HCT116 (cell line): ENCODE data around the gene THSD4. TPM values are rescaled to one million over a fixed set of nuclear protein-coding genes. Genes with fewer than 3 reads are reported as not detected.

Experiments used
- ATAC-seq: fragments of 200-7000 bp; cut with Tn5 transposase; 2 replicates; pipeline ENCODE4 v1.9.1; 2020; ENCODE audit warnings: mild to moderate bottlenecking, moderate library complexity
- BruUV-seq: library from RNA; stranded (reverse); fragments of 400-500 nt; replicated peaks from 2 replicates; lab custom pipeline; 2021; lab: Mats Ljungman, UMichigan
- CTCF ChIA-PET: fragments of 300-600 bp; sonication (Branson Sonifier 250); formaldehyde crosslinking; loops from one replicate; lab custom pipeline; 2021; ENCODE audit warnings: antibody characterized with exemption; lab: Charles Lee
- POLR2A ChIA-PET: fragments of 300-600, 350-600 bp; sonication (Branson Sonifier 250); formaldehyde crosslinking; loops from one replicate; lab custom pipeline; 2021; ENCODE audit warnings: antibody characterized with exemption; lab: Charles Lee
- RAD21 ChIA-PET, 2 experiments: fragments of 300-600 bp; sonication (Branson Sonifier 250); formaldehyde crosslinking; loops; one replicate each; lab custom pipeline; 2023; ENCODE audit warnings: low total read pairs in 2 of 2; ENCODE audit not compliant: uncharacterized antibody in 2 of 2, unreplicated experiment in 2 of 2, low non-redundant PET in 1 of 2; lab: Charles Lee
- DNase-seq: peaks from one replicate; pipeline ENCODE4 v3.0.0-alpha.2; 2010; ENCODE audit warnings: low read depth, low spot score
- H2AFZ ChIP-seq: fragments of 200-600 bp; shearing (Covaris generic), sonication (generic); 2 replicates; pipeline ENCODE4 v1.6.1; 2017; ENCODE audit warnings: low read depth, mixed run types, mixed read lengths, antibody characterized with exemption, low read length; ENCODE audit not compliant: poor library complexity, severe bottlenecking
- H3K27ac ChIP-seq: 2 replicates; pipeline ENCODE4 v1.5.1; 2012; ENCODE audit warnings: low read depth, low read length
- H3K27me3 ChIP-seq: fragments of 200-600 bp; sonication (generic); 2 replicates; pipeline ENCODE4 v1.6.1; 2016; ENCODE audit warnings: mixed run types, low read length, mixed read lengths; ENCODE audit not compliant: insufficient read depth
- H3K36me3 ChIP-seq, 2 experiments: fragments of 200-500 bp in 1 of 2; fragments of 200-600 bp in 1 of 2; sonication (Bioruptor generic) in 1 of 2; sonication (generic) in 1 of 2; 2 replicates each; pipeline versions ENCODE4 v1.5.1 to v1.6.1; 2014 to 2016; ENCODE audit warnings: low read length in 2 of 2, inconsistent platforms in 1 of 2, mixed read lengths in 1 of 2, mixed run types in 1 of 2; ENCODE audit not compliant: insufficient read depth in 2 of 2, control insufficient read depth in 1 of 2
- H3K4me1 ChIP-seq, 2 experiments: fragments of 200-600 bp in 1 of 2; sonication (generic) in 1 of 2; 2 replicates each; pipeline versions ENCODE4 v1.5.1 to v1.6.1; 2012 to 2017; ENCODE audit warnings: low read length in 2 of 2, inconsistent platforms in 1 of 2, mild to moderate bottlenecking in 1 of 2, mixed read lengths in 1 of 2, mixed run types in 1 of 2, moderate library complexity in 1 of 2; ENCODE audit not compliant: insufficient read depth in 2 of 2, control insufficient read depth in 1 of 2
- H3K4me2 ChIP-seq: fragments of 200-600 bp; sonication (generic); 2 replicates; pipeline ENCODE4 v1.6.1; 2017; ENCODE audit warnings: mixed run types, low read length, mixed read lengths
- H3K4me3 ChIP-seq, 2 experiments: fragments of 200-600 bp in 1 of 2; sonication (generic) in 1 of 2; replicated peaks in 1 of 2; 2 replicates each; pipeline ENCODE4 v1.5.1; 2011 to 2016; ENCODE audit warnings: low read length in 2 of 2, control low read depth in 1 of 2, low read depth in 1 of 2, mild to moderate bottlenecking in 1 of 2, mixed read lengths in 1 of 2, mixed run types in 1 of 2
- H3K79me2 ChIP-seq: fragments of 200-600 bp; sonication (generic); 2 replicates; pipeline ENCODE4 v1.6.1; 2017; ENCODE audit warnings: mild to moderate bottlenecking, mixed run types, low read length, moderate library complexity, mixed read lengths; ENCODE audit not compliant: insufficient read depth
- H3K9ac ChIP-seq: fragments of 200-600 bp; sonication (generic); 2 replicates; pipeline ENCODE4 v1.6.1; 2016; ENCODE audit warnings: low read length, mixed read lengths
- H3K9me2 ChIP-seq: fragments of 200-600 bp; sonication (generic), shearing (Covaris generic); 2 replicates; pipeline ENCODE4 v1.6.1; 2017; ENCODE audit warnings: mixed run types, mild to moderate bottlenecking, moderate library complexity; ENCODE audit not compliant: insufficient read depth
- H3K9me3 ChIP-seq, 2 experiments: fragments of 200-500 bp in 1 of 2; fragments of 200-600 bp in 1 of 2; sonication (Bioruptor generic) in 1 of 2; sonication (generic) in 1 of 2; 2 replicates each; pipeline ENCODE4 v1.6.1; 2014 to 2017; ENCODE audit warnings: low read length in 2 of 2, mixed read lengths in 2 of 2, inconsistent platforms in 1 of 2, low read depth in 1 of 2, mild to moderate bottlenecking in 1 of 2, mixed run types in 1 of 2, moderate library complexity in 1 of 2; ENCODE audit not compliant: control insufficient read depth in 1 of 2, insufficient read depth in 1 of 2
- H4K20me1 ChIP-seq: fragments of 200-600 bp; sonication (generic), shearing (Covaris generic); 2 replicates; pipeline ENCODE4 v1.6.1; 2017; ENCODE audit warnings: mixed run types, mild to moderate bottlenecking, moderate library complexity; ENCODE audit not compliant: insufficient read depth
- ATF3 ChIP-seq: IDR thresholded peaks from 2 replicates; pipeline ENCODE4 v1.6.1; 2012
- CEBPB ChIP-seq: IDR thresholded peaks from 2 replicates; pipeline ENCODE4 v1.6.1; 2012; ENCODE audit warnings: low read depth
- EGR1 ChIP-seq: IDR thresholded peaks from 2 replicates; pipeline ENCODE4 v1.6.1; 2012; ENCODE audit warnings: low read depth
- EZH2phosphoT487 ChIP-seq: fragments of 200-600 bp; IDR thresholded peaks from 2 replicates; pipeline ENCODE4 v1.6.1; 2018; ENCODE audit warnings: antibody characterized with exemption, borderline replicate concordance
- POLR2AphosphoS5 ChIP-seq: IDR thresholded peaks from 2 replicates; pipeline ENCODE4 v1.6.1; 2011; ENCODE audit warnings: mild to moderate bottlenecking, low read depth, low read length, moderate library complexity
- REST ChIP-seq: IDR thresholded peaks from 2 replicates; pipeline ENCODE4 v1.6.1; 2012; ENCODE audit warnings: low read depth
- SIN3A ChIP-seq: IDR thresholded peaks from 2 replicates; pipeline ENCODE4 v1.6.1; 2012; ENCODE audit warnings: low read depth
- SRF ChIP-seq: IDR thresholded peaks from 2 replicates; pipeline ENCODE4 v1.6.1; 2012; ENCODE audit warnings: low read depth
- YY1 ChIP-seq: IDR thresholded peaks from 2 replicates; pipeline ENCODE4 v1.6.1; 2011; ENCODE audit warnings: low read length, low read depth, moderate library complexity, mild to moderate bottlenecking; ENCODE audit not compliant: insufficient replicate concordance; ENCODE audit errors: extremely low read depth
- intact Hi-C: fragments of 100-400 bp; cut with micrococcal nuclease; formaldehyde crosslinking; loops from 2 replicates; pipeline ENCODE4 v1.10.0; 2022
- total RNA-seq: library from RNA; stranded (reverse); gene quantifications from one replicate; pipeline ENCODE4 v1.2.1, GENCODE V29; 2021; ENCODE audit not compliant: unreplicated experiment
- TF ChIP-seq, protein P1 (sequence below): IDR thresholded peaks from 2 replicates; pipeline ENCODE4 v1.6.1; 2011; ENCODE audit warnings: mild to moderate bottlenecking, low read length, moderate library complexity; ENCODE audit not compliant: insufficient replicate concordance; ENCODE audit errors: extremely low read depth
- TF ChIP-seq, protein P2 (sequence below), 3 experiments: fragments of 200-600 bp in 1 of 3; sonication (generic) in 1 of 3; IDR thresholded peaks in 2 of 3; conservative IDR thresholded peaks in 1 of 3; 2 replicates each; pipeline ENCODE4 v1.5.1; 2012 to 2017; ENCODE audit warnings: low read depth in 2 of 3, low read length in 2 of 3, antibody characterized with exemption in 1 of 3, borderline replicate concordance in 1 of 3, control low read depth in 1 of 3, mild to moderate bottlenecking in 1 of 3, mixed read lengths in 1 of 3, mixed run types in 1 of 3, moderate library complexity in 1 of 3; ENCODE audit not compliant: insufficient read depth in 1 of 3

Gene THSD4
- total RNA-seq, 1 experiment from 2014 or later: 30.5 TPM

GRCh38 chr15:71674354-71674753 lies 559.1 kb downstream of the THSD4 start:
- POLR2A ChIA-PET: no interaction called here
- H3K4me2 ChIP-seq: no peak overlapping the region
- no peak for DNase-seq
- CTCF ChIA-PET: no interaction called here
- no peak overlapping the region for H2AFZ ChIP-seq
- H3K27ac ChIP-seq: no peak overlapping the region
- intact Hi-C loops: no loop called here
- H3K9me3 ChIP-seq: no peaks in the 10 kb centered on the region
- peaks cover 11 to 18% of the 10 kb centered on the region in 2 experiments for H3K4me1 ChIP-seq
- no peak overlapping the region for H3K4me3 ChIP-seq
- H4K20me1 ChIP-seq: no peaks in the 10 kb centered on the region
- ATAC-seq: no peak
- no TSS peak for BruUV-seq
- H3K27me3 ChIP-seq: no peaks in the 10 kb centered on the region
- H3K9ac ChIP-seq: no peak overlapping the region
- no peak for TF ChIP-seq SIN3A
- TF ChIP-seq SRF: no peak
- TF ChIP-seq, protein P1, sequence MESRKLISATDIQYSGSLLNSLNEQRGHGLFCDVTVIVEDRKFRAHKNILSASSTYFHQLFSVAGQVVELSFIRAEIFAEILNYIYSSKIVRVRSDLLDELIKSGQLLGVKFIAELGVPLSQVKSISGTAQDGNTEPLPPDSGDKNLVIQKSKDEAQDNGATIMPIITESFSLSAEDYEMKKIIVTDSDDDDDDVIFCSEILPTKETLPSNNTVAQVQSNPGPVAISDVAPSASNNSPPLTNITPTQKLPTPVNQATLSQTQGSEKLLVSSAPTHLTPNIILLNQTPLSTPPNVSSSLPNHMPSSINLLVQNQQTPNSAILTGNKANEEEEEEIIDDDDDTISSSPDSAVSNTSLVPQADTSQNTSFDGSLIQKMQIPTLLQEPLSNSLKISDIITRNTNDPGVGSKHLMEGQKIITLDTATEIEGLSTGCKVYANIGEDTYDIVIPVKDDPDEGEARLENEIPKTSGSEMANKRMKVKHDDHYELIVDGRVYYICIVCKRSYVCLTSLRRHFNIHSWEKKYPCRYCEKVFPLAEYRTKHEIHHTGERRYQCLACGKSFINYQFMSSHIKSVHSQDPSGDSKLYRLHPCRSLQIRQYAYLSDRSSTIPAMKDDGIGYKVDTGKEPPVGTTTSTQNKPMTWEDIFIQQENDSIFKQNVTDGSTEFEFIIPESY: no peak
- TF ChIP-seq EZH2phosphoT487: no peak
- no peak for TF ChIP-seq YY1
- no peak for TF ChIP-seq ATF3
- TF ChIP-seq POLR2AphosphoS5: no peak
- TF ChIP-seq EGR1: no peak
- TF ChIP-seq, protein P2, sequence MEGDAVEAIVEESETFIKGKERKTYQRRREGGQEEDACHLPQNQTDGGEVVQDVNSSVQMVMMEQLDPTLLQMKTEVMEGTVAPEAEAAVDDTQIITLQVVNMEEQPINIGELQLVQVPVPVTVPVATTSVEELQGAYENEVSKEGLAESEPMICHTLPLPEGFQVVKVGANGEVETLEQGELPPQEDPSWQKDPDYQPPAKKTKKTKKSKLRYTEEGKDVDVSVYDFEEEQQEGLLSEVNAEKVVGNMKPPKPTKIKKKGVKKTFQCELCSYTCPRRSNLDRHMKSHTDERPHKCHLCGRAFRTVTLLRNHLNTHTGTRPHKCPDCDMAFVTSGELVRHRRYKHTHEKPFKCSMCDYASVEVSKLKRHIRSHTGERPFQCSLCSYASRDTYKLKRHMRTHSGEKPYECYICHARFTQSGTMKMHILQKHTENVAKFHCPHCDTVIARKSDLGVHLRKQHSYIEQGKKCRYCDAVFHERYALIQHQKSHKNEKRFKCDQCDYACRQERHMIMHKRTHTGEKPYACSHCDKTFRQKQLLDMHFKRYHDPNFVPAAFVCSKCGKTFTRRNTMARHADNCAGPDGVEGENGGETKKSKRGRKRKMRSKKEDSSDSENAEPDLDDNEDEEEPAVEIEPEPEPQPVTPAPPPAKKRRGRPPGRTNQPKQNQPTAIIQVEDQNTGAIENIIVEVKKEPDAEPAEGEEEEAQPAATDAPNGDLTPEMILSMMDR (IDR thresholded peaks at IDR 0.05 in 2 of 3, conservative IDR thresholded peaks at IDR 0.05 in 1 of 3; ENCODE audit: borderline replicate concordance in 1 of 3, insufficient read depth in 1 of 3, low read depth in 2 of 3, low read length in 2 of 3): no peak
- TF ChIP-seq CEBPB: no peak
- TF ChIP-seq REST: no peak
- RAD21 ChIA-PET: no interaction called here
- no peaks in the 10 kb centered on the region for H3K36me3 ChIP-seq
- no peaks in the 10 kb centered on the region for H3K9me2 ChIP-seq
- no peaks in the 10 kb centered on the region for H3K79me2 ChIP-seq
